GM21390 (cell line): Measurements from ENCODE around the gene NSL1.

ENCODE experiments used
- ATAC-seq: cut with Tn5 transposase; IDR thresholded peaks from one replicate; pipeline ENCODE4 v1.9.1; 2021; ENCODE audit not compliant: unreplicated experiment

NSL1 gene

GRCh38 chr1:212688341-212689047 is 103.1 kb downstream of the NSL1 start:
- ATAC-seq, result no peak

GRCh38 chr1:212687811-212688210 is 103.8 kb downstream of the NSL1 start:
- no peak for ATAC-seq

GRCh38 chr1:212686591-212686990 is 105.0 kb downstream of the NSL1 start:
- no peak for ATAC-seq

GRCh38 chr1:212686069-212686468 is 105.5 kb downstream of the NSL1 start:
- ATAC-seq, result no peak

- no peak for ATAC-seq
Observed at GRCh38 chr1:212685429-212685828, 106.1 kb downstream of the NSL1 start.

- no peak for ATAC-seq
Observed at GRCh38 chr1:212684521-212685090, 107.0 kb downstream of the NSL1 start.

- ATAC-seq, result no peak
Observed at GRCh38 chr1:212684076-212684475, 107.5 kb downstream of the NSL1 start.

- peak; percentile 68 for ATAC-seq
Observed at GRCh38 chr1:212683357-212683722, 108.2 kb downstream of the NSL1 start.

- no peak for ATAC-seq
Observed at GRCh38 chr1:212680680-212681389, 110.7 kb downstream of the NSL1 start.

GRCh38 chr1:212678456-212679410 is 112.8 kb downstream of the NSL1 start:
- ATAC-seq, result peak; percentile 66

- ATAC-seq, result no peak
Observed at GRCh38 chr1:212677573-212677972, 114.0 kb downstream of the NSL1 start.

- ATAC-seq, result no peak
Observed at GRCh38 chr1:212677136-212677535, 114.4 kb downstream of the NSL1 start.
